Liver (tissue), 9 donors: ENCODE results near the gene FBXO47. TPM values are rescaled to one million over a fixed set of nuclear protein-coding genes. Genes with fewer than 3 reads are reported as not detected.
"Not testable (repeated sequence)": the region's sequence is repeated elsewhere in the genome, so short reads cannot be mapped to it uniquely, and the experiment has no call there.

ENCODE experiments used
- DNase-seq: peaks from one replicate; pipeline ENCODE4 v3.0.0-alpha.2; 2017; ENCODE audit warnings: low spot score
- H3K27ac ChIP-seq, 2 donors: one replicate each; pipeline ENCODE4 v1.7.0; 2013; ENCODE audit warnings: inconsistent platforms in 2 of 2, low read length in 2 of 2, control low read depth in 1 of 2, low read depth in 1 of 2, mild to moderate bottlenecking in 1 of 2
- H3K27me3 ChIP-seq, 4 donors: one replicate each; pipeline versions ENCODE4 v1.6.1 to v1.7.0; 2013; ENCODE audit warnings: low read length in 3 of 4, inconsistent platforms in 1 of 4, mild to moderate bottlenecking in 1 of 4, moderate library complexity in 1 of 4; ENCODE audit not compliant: control insufficient read depth in 4 of 4, insufficient read depth in 4 of 4
- H3K36me3 ChIP-seq, 4 donors: one replicate each; pipeline versions ENCODE4 v1.6.1 to v1.7.0; 2013; ENCODE audit warnings: low read length in 3 of 4, mild to moderate bottlenecking in 3 of 4, low read depth in 1 of 4, moderate library complexity in 1 of 4; ENCODE audit not compliant: control insufficient read depth in 4 of 4, insufficient read depth in 3 of 4
- H3K4me1 ChIP-seq, 4 donors: one replicate each; pipeline versions ENCODE4 v1.6.1 to v1.7.0; 2013; ENCODE audit warnings: low read length in 3 of 4, mild to moderate bottlenecking in 3 of 4, moderate library complexity in 1 of 4; ENCODE audit not compliant: control insufficient read depth in 4 of 4, insufficient read depth in 4 of 4
- H3K4me3 ChIP-seq, 3 donors: one replicate each; pipeline versions ENCODE4 v1.6.1 to v1.7.0; 2013; ENCODE audit warnings: low read length in 3 of 3, control low read depth in 1 of 3, low read depth in 1 of 3, mild to moderate bottlenecking in 1 of 3
- H3K9ac ChIP-seq, 2 donors: one replicate each; pipeline ENCODE4 v1.7.0; 2013; ENCODE audit warnings: low read length in 2 of 2, mild to moderate bottlenecking in 2 of 2, moderate library complexity in 2 of 2, control low read depth in 1 of 2, low read depth in 1 of 2
- H3K9me3 ChIP-seq, 4 donors: one replicate each; pipeline versions ENCODE4 v1.6.1 to v1.7.0; 2013; ENCODE audit warnings: low read length in 3 of 4; ENCODE audit not compliant: control insufficient read depth in 4 of 4
- CTCF ChIP-seq: fragments of 150-350 bp; IDR thresholded peaks from 2 replicates; pipeline ENCODE4 v1.5.1; 2017; ENCODE audit warnings: improper control_type of control experiment, low read depth, low read length; ENCODE audit not compliant: missing input control
- EGR1 ChIP-seq, 2 donors: IDR thresholded peaks; 2 replicates each; pipeline ENCODE4 v1.6.1; 2016 to 2018; ENCODE audit warnings: antibody characterized with exemption in 2 of 2, low read depth in 2 of 2
- FOXA1 ChIP-seq: IDR thresholded peaks from 2 replicates; pipeline ENCODE4 v1.6.1; 2016; ENCODE audit warnings: antibody characterized with exemption
- FOXA2 ChIP-seq: IDR thresholded peaks from 2 replicates; pipeline ENCODE4 v1.6.1; 2016; ENCODE audit warnings: antibody characterized with exemption
- GABPA ChIP-seq, 2 donors: IDR thresholded peaks in 1 of 2; conservative IDR thresholded peaks in 1 of 2; 2 replicates each; pipeline ENCODE4 v1.6.1; 2016; ENCODE audit warnings: antibody characterized with exemption in 2 of 2, mild to moderate bottlenecking in 1 of 2, moderate library complexity in 1 of 2
- HNF4G ChIP-seq: IDR thresholded peaks from 2 replicates; pipeline ENCODE4 v1.6.1; 2016; ENCODE audit warnings: antibody characterized with exemption
- MAX ChIP-seq: IDR thresholded peaks from 2 replicates; pipeline ENCODE4 v1.6.1; 2016; ENCODE audit warnings: antibody characterized with exemption
- NR2F2 ChIP-seq: IDR thresholded peaks from 2 replicates; pipeline ENCODE4 v1.6.1; 2016; ENCODE audit warnings: antibody characterized with exemption
- RAD21 ChIP-seq, 2 donors: IDR thresholded peaks; 2 replicates each; pipeline ENCODE4 v1.6.1; 2016; ENCODE audit warnings: antibody characterized with exemption in 2 of 2, mild to moderate bottlenecking in 2 of 2
- REST ChIP-seq: IDR thresholded peaks from 2 replicates; pipeline ENCODE4 v1.6.1; 2016; ENCODE audit warnings: antibody characterized with exemption, mild to moderate bottlenecking
- RXRA ChIP-seq, 2 donors: IDR thresholded peaks; 2 replicates each; pipeline ENCODE4 v1.6.1; 2017 to 2018; ENCODE audit warnings: antibody characterized with exemption in 2 of 2, mild to moderate bottlenecking in 1 of 2
- SP1 ChIP-seq: IDR thresholded peaks from 2 replicates; pipeline ENCODE4 v1.6.1; 2018; ENCODE audit warnings: antibody characterized with exemption, mild to moderate bottlenecking
- TAF1 ChIP-seq: conservative IDR thresholded peaks from 2 replicates; pipeline ENCODE4 v1.6.1; 2016; ENCODE audit warnings: antibody characterized with exemption, mild to moderate bottlenecking
- WGBS: extraction: QIAGEN DNeasy Blood & Tissue Kit; methylation state at CpG from one replicate; pipeline ENCODE4 v1.1.7; 2013; 5-methylcytosine and 5-hydroxymethylcytosine counted together
- polyA plus RNA-seq, 2 donors: library from polyadenylated mRNA; stranded (reverse) in 1 of 2; unstranded in 1 of 2; fragments of 200-250 nt in 1 of 2; fragments of >200 nt in 1 of 2; fragmentation: Nextera tagmentation in 1 of 2; extraction: Ambion mirVana in 1 of 2; gene quantifications; one replicate each; pipeline versions ENCODE4 v1.2.1 to v1.2.3, GENCODE V29; 2013 to 2015
- total RNA-seq, 2 donors: library from RNA; depleted of rRNA; stranded (reverse); fragments of >200 nt; gene quantifications; one replicate each; pipeline ENCODE4 v1.2.3, GENCODE V29; 2014
- donor health status: healthy.
- donor health status: healthy.
- donor health status: healthy.
- donor health status: healthy.
- donor health status: healthy.

Gene FBXO47
- total and polyA plus RNA-seq, 4 donors = not detected

- TF ChIP-seq CTCF = no peak
- TF ChIP-seq NR2F2 = no peak
- TF ChIP-seq TAF1 = no peak
- no peak for TF ChIP-seq RAD21 (IDR thresholded peaks at IDR 0.05)
- TF ChIP-seq RXRA (IDR thresholded peaks at IDR 0.05) = no peak
- TF ChIP-seq HNF4G = no peak
- TF ChIP-seq FOXA1 = no peak
- no peak for TF ChIP-seq MAX
- no peak for TF ChIP-seq FOXA2
Observed at GRCh38 chr17:38939987-38940386, 27.2 kb downstream of the FBXO47 start (continued).

- H3K27ac ChIP-seq, H3K9me3 ChIP-seq, H3K4me1 ChIP-seq, H3K27me3 ChIP-seq, H3K9ac ChIP-seq, H3K4me3 ChIP-seq, H3K36me3 ChIP-seq, DNase-seq: not testable (repeated sequence)
- 87% methylated on average over 9 of the region's 9 CpGs for WGBS
Observed at GRCh38 chr17:38933962-38934361, 33.2 kb downstream of the FBXO47 start.

- H3K4me1 ChIP-seq, H3K9me3 ChIP-seq, H3K36me3 ChIP-seq, H3K4me3 ChIP-seq, H3K27ac ChIP-seq, H3K27me3 ChIP-seq, H3K9ac ChIP-seq, DNase-seq: not testable (repeated sequence)
- 97% methylated on average over 27 of the region's 36 CpGs for WGBS
Observed at GRCh38 chr17:38930782-38931181, 36.4 kb downstream of the FBXO47 start.

GRCh38 chr17:38926293-38927070 lies 40.7 kb downstream of the FBXO47 start:
- TF ChIP-seq TAF1 (no peak), SP1 (no peak), EGR1 (IDR thresholded peaks at IDR 0.05; ENCODE audit: low read depth in 2 of 2) (no peak), REST (no peak), GABPA (IDR thresholded peaks at IDR 0.05 in 1 of 2, conservative IDR thresholded peaks at IDR 0.05 in 1 of 2) (no peak)
- 85% methylated on average over 2 of the region's 2 CpGs for WGBS
- Histone ChIP-seq H3K27ac (no peak overlapping the region), H3K9me3 (no peaks in the 10 kb centered on the region), H3K9ac (no peak overlapping the region), H3K4me3 (no peak overlapping the region), H3K4me1 (peaks cover 0 to 2% (median 0%) of the 10 kb centered on the region in 4 donors), H3K27me3 (no peaks in the 10 kb centered on the region), H3K36me3 (no peaks in the 10 kb centered on the region)
- DNase-seq = no peak
